GM19193 (cell line): ENCODE measurements around the gene ANK3.

Experiments
- POLR2A ChIP-seq: IDR thresholded peaks from 4 replicates; pipeline ENCODE4 v1.6.1; 2011; ENCODE audit not compliant: insufficient read depth, insufficient read length; ENCODE audit errors: extremely low read depth

ANK3 gene

GRCh38 chr10:60295028-60295937 is 94.4 kb downstream of the ANK3 start:
- no peak for TF ChIP-seq POLR2A

GRCh38 chr10:60293581-60294175 is 96.0 kb downstream of the ANK3 start:
- no peak for TF ChIP-seq POLR2A

- TF ChIP-seq POLR2A, result no peak
Observed at GRCh38 chr10:60292998-60293397, 96.7 kb downstream of the ANK3 start.

- TF ChIP-seq POLR2A, result no peak
Observed at GRCh38 chr10:60291344-60291930, 98.2 kb downstream of the ANK3 start.

- TF ChIP-seq POLR2A, result no peak
Observed at GRCh38 chr10:60290558-60290957, 99.1 kb downstream of the ANK3 start.

GRCh38 chr10:60289800-60290199 is 99.9 kb downstream of the ANK3 start:
- no peak for TF ChIP-seq POLR2A

GRCh38 chr10:60288256-60288655 is 101.4 kb downstream of the ANK3 start:
- TF ChIP-seq POLR2A, result no peak

GRCh38 chr10:60286559-60286958 is 103.1 kb downstream of the ANK3 start:
- no peak for TF ChIP-seq POLR2A

GRCh38 chr10:60283397-60283796 is 106.3 kb downstream of the ANK3 start:
- TF ChIP-seq POLR2A, result no peak

GRCh38 chr10:60282771-60283353 is 106.8 kb downstream of the ANK3 start:
- TF ChIP-seq POLR2A, result no peak

GRCh38 chr10:60281792-60282353 is 107.8 kb downstream of the ANK3 start:
- no peak for TF ChIP-seq POLR2A

GRCh38 chr10:60281331-60281730 is 108.3 kb downstream of the ANK3 start:
- TF ChIP-seq POLR2A, result no peak

- TF ChIP-seq POLR2A, result no peak
Observed at GRCh38 chr10:60280475-60280874, 109.2 kb downstream of the ANK3 start.

GRCh38 chr10:60277656-60278055 is 112.0 kb downstream of the ANK3 start:
- TF ChIP-seq POLR2A, result no peak

- no peak for TF ChIP-seq POLR2A
Observed at GRCh38 chr10:60276232-60276631, 113.4 kb downstream of the ANK3 start.
